GM18520 (cell line): ENCODE data around the gene AQP2.
"Not testable (repeated sequence)": the region's sequence is repeated elsewhere in the genome, so short reads cannot be mapped to it uniquely, and the experiment has no call there.

Experiments
- ATAC-seq: cut with Tn5 transposase; IDR thresholded peaks from one replicate; pipeline ENCODE4 v1.9.1; 2021; ENCODE audit not compliant: unreplicated experiment

Gene AQP2

DNA sequence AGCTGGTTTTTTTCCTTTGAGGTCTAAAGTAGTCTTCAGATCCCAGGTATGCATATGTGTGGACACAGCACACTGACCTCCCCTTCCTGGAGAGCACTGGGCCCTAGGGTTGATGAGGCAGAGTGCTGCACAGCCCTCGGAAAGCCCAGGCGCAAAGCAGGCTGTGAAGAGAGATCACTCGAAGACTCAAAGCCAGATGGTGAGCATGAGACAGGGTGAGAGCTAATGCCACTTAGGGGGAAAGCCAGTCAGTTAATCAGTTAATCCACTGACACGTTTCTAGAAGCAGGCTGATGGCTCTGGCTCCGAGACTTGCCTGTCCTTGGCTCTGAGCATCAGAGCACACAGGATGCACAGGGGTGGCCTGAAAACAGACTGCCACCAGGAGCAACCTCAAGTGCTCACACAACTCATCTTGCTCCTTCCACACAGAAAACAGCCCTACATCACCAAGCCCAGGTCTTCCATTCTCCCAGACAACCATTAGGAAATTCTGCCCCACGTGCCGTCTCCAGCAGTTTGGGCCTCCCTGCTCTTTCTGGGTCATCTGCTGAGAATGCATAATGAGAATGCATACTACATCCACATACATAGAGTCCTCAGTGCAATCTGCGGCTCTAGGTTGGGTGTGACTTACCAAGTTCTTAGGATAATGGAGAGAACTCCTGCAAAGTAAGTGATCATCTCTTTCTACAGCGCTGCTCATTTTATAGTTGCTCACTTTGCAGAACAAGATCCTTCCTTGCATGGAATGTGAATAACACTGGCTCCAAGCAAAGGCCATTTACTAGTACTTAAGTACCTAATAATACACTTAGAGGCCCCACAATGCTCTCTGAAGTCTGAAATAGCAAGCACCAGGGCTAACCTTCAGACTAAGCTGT is 34.2 kb downstream of the AQP2 start:
- ATAC-seq = no peak

DNA sequence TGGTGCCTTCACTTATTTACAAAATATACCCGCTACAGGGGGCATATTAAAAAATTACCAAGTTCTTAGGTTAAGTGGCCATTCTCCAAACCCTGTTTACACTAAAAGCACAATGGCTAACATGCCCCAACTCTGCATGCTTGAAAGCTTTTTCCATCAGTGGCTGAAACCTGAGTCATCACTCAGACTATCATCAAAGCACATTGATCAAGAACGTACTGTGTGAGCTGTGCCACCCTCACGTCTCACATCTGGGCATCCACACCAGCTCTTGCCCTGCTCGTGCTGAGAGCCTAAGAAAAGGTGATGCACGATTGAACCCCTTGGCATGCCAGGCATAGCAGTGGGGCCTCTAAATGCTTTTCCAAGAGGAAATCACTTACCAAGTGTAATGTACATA is 35.4 kb downstream of the AQP2 start:
- no peak for ATAC-seq

DNA sequence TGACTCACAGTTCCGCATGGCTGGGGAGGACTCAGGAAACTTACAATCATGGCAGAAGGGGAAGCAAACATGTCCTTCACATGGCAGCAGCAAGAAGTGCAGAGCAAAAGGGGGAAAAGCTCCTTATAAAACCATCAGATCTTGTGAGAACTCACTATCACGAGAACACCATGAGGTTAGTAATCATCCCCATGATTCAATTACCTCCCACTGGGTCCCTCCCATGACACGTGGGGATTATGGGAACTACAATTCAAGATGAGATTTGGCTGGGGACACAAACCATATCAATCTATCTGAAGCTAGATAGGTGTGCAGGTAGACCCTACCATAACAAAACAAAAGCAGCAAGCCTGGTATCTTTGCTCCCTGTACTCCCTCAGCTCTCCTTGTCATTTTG is 35.9 kb downstream of the AQP2 start:
- ATAC-seq = not testable (repeated sequence)

DNA sequence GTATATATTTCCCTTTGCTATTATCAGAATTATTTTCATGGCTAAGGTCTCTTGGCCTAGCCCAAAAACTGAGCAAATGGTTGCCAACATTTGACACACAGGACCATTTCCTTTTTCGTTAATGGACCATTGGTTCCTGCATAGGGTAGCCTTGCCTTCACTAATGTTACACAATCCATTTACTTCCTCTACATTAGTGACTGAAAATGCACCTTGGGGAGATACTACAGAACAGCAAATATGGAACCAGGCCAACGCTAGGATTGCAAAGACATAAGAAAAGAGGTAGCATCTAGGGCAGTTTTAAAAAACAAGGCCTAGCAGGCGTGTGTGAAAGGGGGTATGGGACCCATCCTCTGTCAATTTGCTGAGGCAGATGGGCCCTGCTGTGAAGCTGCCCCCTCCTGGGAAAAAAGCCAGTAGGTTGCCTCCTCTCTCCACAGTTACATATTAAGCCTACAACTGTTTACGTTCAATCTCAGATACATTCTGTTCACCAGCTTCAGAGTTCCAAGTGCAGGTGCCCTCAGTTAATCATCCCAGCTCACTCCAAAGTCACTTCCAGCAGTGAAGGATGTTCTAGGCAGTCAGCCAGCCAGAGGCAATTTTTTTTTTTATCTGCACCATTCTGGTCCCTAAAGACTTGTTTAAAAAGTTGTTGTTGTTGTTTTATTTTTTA is 37.2 kb downstream of the AQP2 start:
- no peak for ATAC-seq

DNA sequence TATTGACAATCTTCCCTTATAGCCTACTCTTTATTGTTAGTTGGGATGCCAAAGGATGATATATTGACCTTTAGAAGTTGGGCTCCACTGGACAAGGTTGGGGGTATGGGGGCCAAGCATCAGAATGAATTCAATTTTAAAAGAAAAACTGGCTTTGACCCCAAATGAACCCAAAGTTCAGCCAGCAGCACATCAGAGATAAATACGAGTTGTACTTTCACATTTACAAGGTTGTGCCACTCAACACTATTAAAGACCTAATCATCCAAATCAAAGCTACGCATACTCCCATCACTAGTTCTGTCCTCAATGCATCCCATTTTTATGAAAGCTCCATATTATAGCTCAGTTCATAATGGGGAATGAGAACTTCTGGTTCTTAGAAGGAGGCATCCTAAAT is 38.9 kb downstream of the AQP2 start:
- not testable (repeated sequence) for ATAC-seq

DNA sequence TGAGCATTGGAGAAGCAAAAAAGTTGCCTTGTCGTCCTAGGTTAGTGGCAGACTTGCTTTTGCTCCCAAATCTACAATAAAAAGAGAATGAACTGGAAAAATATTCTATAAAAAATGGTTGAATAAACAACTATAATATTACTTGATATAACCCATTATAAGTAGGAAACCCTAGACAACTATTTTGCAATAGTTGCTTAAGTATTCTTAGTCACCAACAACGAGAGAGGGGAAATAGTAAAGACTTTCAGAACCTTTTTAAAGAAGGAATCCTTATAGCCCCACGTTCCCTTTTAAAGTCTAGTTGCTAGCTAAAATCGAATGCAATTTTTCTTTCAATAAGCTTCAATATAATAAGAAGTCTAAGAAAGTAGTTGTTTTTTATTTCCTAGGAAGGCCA is 39.7 kb downstream of the AQP2 start:
- no peak for ATAC-seq

DNA sequence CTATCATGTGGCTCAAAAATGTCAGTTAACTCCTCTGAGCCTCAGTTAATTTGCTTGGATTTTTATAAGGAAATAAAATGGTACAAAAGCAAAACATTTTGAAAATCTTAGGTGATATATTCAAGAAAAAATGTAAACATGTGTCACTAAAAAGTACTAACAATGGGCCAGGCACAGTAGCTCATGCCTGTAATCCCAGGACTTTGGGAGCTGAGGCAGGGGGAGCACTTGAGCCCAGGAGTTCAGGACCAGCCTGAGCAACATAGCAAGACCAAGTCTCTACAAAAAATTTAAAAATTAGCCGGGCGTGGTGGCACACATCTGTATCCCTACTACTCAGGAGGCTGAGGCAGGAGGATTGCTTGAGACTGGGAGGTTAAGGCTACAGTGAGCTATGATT is 47.9 kb downstream of the AQP2 start:
- ATAC-seq = no peak

DNA sequence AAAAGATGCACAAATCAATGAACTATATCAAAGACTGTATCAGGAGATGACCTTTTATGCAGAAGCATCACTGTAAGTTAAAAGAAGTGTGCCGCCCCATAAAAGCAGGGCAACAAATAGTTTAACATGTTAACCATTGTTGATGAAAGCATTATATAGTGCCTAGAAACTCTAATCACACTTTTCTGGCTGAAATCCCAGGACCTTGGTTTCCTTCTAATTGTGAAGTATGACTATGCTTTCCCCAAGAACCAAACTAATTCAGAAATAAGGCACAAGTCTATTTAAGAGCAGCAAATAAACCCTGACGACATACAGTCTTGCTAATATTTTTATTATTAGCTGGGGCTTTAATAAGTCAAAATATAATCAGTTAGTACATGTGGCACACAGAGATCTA is 53.1 kb downstream of the AQP2 start:
- no peak for ATAC-seq

DNA sequence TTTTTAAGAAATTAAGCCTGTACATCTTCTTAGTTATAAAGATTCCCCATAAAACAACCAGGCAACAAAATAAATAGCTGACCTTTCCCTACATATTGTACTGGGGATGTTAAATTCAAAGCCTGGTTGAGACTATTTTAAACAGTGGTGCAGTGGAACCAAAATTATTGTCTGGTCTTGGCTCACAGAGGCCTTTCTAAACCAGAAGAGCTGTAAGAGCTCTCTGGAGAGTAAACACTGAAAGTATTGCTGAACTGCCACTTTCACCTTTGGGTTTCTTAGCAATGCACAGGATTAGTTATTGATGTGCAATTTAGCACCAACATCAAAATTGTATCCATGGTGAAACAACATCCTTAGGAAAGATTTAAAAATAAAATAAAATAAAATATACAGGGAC is 54.2 kb downstream of the AQP2 start:
- no peak for ATAC-seq

DNA sequence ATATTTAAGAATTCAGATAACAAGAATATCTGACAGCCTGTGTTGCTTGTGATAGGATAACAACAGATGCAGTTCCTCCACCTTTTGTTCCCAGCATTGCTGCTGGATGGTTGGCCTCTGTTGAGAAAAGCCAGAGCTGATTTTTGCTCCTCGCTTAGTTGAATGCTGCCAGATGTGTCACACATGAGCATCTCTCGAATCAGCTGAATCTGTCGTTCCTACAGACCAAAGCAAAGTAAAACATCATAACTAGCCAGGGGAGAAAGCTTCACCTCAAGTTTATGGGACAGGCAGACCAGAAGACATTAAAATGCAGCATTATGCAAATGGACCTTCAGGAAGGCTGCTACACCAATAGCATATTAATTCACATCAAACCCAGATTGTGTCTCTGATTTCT is 54.6 kb downstream of the AQP2 start:
- ATAC-seq = no peak

DNA sequence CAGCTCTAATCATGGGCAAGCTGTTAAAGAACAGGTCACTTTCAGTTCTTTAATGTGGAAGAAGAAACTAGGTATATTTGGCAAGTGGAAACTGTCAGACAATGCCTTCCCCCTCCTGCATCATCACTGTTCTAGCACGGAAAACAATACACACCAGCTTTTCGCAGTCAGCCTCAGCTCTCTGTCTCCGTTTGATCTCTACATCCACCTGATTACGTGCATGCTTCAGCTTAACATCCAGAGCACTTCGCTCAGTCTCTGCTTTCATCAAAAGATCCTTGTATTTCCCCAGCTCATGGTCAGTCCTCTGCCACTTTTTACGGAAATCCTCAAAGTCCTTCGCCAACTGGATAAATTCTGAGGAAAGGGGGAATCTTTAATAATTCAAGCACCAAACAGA is 55.7 kb downstream of the AQP2 start:
- no peak for ATAC-seq

DNA sequence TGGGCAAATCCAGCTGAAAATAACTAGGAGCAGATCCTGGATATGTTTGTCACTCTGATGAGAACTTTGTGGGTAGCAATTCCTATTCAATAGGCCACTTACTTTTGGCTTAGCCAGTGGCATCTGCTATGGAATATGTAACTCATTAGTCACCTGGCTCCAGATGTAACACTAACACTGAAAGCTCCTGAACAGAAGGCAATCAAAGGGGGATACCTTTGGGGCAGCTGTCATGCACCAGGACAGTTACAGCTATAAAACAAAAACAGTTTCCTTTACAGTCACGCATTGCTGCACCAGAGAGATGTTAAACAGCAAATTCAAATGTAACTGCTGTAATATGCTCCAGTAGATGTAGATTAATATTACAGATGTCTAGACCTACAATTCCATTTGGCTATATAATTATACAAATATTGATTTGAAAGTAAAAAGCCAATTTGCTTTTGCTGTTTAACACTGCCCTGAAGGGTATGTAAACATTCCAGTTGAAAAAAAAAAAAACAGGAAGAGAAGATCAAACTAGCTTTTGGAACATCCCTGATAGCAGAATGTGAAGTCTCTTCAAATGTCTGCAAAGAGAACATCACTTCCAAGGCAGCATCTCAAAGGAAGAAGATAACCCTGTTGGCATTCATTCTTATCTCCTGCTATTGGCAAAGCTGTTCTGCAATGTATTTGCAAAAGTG is 56.4 kb downstream of the AQP2 start:
- no peak for ATAC-seq
